Amniotic epithelial cell (primary cell): Measurements from ENCODE around the gene POMC.
"Not testable (repeated sequence)": the region's sequence is repeated elsewhere in the genome, so short reads cannot be mapped to it uniquely, and the experiment has no call there.

ENCODE experiments used
- DNase-seq: peaks from one replicate; pipeline ENCODE4 v3.0.0-alpha.2; 2010; ENCODE audit warnings: low read depth

Gene POMC

DNA sequence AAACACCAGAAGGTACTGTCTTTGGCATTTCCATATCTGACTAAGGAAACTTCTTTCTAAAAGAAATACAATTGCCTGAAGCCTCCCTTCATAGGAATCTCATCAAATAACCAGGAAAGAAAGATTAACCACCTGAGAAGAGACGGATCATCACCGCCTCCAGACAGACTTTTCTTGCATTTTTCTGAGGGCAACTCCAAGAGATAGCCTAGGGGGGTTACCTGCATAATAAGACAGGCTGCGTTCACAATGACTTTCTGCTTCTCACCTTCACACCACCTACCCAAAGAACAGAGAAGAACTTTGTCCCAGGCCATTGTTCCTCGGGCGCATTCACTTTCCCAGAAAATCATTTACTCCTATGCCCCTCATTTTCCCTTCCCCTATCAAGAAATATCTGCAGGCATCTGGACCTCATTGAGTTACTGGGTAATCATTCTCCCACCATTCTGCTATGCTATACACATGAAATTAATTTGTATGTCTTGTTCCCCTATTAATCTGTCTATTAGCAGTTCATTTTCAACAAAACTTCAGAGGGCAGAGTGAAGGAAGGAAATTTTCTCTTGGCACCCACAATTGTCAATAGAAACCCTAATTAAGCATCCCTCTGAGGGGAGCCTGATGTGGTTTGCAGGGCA, 8.3 kb upstream of the POMC start:
- no peak for DNase-seq

DNA sequence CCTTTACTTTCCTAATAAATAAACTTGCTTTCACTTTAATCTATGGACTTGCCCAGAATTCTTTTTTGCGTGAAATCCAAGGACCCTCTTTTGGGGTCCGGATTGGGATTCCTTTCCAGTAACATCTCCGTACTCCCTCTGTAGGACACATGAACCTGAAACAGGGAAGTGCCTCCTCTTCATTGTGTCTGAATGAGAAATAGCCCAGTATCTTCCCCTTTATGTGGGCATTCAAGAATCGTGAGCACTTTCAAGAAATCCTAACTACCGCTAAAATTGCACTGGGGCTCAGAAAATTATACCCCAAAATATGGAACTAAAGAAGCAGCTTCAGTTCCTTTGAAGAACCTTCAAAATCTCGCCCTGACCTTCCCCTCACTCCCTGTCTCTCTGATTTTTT, 7.8 kb upstream of the POMC start:
- no peak for DNase-seq

DNA sequence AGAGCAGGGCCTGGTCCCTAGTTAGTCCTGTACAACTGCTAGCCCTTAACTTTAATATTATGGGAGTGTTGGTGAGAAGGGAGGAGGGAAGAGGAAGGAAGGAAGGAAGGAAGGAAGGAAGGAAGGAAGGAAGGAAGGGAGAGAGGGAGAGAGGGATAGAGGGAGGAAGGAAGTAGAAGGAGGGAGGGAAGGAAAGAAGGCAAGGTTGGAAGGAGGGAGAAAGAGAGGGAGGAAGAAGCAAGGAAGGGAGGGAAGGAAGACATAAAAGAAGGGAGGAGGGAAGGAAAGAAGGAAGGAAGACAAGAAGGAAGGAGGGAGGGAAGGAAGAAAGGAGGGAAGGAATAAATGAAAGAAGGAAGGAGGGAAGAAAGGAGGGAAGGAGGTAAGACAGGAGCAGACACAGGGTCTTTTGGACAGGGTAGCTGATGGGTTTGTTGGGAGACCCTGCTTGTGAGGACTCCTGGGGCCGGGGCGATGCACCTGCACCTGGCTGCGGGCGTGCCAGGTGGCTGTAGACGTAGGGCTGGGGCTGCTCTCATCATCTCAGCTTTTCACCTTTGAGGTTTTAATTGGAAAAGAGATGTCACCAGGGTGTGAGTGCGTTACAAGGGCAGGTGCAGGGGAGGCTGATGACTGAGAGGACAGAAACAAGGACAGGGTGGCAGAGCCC, 5.9 kb upstream of the POMC start:
- DNase-seq: no peak

DNA sequence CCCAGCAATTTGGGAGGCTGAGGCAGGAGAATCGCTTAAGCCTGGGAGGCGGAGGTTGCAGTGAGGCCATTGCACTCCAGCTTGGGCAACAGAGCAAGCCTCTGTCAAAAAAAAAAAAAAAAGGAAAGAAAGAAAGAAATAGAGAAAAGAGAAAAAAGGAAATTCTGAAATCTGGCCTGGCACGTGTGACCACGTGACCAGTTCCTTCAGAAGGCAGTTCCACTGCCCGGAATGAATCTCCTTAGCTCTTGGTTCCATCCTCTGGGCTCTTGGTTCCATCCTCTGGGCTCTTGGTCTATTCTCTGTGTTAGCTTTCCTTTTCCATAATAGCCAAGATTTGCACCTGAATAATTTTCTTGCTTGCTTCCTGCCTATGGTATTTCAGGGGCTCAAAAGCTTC, 5.3 kb upstream of the POMC start:
- DNase-seq: no peak

DNA sequence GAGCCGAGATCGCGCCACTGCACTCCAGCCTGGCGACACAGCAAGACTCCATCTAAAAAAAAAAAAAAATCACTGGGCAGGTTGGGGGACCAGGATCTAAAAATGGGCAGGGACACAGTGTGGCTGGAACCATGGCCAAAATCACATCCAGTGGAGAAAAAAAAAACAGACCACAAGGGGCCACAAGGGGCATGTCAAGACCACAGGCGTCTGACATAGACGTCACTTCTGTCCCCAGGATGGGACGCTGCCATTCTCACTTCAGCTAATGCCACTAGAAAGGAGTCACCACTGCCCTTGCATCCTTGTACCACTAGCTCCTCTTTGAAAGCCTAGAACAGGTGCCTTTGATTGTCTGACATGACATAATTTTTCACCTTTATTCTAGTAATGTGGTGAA, 2.5 kb upstream of the POMC start:
- no peak for DNase-seq

DNA sequence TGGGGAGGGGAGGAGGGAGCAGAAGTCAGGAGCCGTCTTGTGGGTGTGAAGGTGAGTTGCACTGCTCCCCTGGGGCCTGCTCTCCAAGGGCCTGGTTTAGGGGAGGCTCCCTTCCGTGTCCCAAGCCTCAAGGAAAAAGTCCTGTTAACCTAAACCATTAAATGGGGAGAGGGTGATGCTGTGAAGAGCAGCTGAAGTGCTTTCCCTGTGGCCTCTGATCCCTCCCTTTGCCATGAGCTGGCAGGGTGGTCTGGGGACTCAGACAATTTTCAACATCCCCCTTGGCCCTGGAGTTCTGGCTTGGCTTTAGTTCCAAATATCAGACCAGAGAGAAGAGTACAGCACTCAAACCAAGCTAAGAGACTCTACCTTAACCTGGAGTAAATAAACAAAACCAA, 692 bp upstream of the POMC start:
- DNase-seq: no peak

DNA sequence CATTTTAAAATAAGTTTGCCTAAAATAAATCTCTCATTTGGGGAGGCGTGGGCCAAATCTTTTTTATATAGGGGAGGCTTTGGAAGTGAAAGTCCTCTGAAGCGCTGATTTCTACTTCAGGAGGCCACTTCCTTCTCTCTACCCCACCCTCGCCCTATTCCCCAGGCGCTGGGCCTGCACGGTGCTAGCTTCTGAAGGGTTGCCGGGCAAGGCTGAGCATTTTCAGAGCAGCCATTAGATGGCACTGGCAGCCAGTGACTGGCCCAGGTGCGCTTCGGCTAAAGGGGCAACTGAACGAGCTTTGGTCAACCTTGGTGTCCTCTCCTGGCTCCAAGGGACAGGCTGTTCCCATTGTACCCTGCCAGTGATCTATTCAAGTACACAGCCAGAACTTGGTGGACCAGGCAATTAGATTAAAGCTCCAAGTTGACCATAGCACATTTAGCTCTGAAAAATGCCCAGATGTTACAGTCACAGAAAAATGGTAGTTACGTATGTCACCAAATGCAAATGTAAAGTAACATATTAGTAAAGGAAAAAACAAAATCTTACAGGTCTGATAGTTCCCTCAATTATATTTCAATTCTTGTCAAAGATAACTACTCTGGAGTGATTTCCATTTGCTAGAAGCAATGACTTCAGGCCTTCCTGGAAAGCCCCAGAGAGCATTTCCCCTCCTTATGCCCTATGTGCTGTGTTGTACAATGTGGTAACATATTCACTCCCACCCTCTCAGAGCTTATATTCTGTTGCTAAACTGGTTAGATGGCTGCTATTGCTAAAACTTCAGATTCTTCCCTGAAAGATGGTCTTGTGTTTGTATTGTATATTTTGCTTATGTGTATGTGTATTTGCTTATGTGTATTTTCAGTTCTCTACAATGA, 2.1 kb downstream of the POMC start:
- no peak for DNase-seq

DNA sequence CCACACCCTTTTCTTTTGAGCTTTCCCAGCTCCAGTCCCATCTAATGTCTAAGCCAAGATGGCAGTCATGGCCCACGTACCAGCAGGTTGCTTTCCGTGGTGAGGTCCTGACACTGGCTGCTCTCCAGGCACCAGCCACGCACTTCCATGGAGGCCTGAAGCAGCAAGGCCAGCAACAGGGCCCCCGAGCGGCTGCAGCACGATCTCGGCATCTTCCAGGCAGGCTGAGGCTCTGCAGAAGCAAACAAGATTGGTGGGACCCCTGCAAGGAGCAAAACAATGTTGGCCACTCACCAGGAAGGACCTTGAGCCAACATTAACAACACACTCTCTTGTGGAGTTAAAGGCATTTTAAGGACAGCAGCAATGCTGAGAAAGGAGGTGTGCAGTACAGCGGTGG, 3.8 kb downstream of the POMC start:
- DNase-seq: no peak

DNA sequence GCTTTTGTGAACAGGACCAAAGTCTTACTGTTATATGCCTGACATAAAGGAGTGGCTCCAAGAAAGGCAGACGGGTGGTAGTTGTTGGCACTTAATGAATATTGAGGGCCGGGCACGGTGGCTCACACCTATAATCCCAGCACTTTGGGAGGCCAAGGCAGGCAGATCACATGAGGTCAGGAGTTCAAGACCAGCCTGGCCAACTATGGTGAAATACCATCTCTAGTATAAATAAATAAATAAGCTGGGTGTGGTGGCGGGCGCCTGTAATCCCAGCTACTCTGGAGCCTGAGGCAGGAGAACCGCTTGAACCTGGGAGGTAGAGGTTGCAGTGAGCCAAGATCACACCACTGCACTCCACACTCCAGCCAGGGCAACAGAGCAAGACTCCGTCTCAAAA, 6.3 kb downstream of the POMC start:
- not testable (repeated sequence) for DNase-seq

DNA sequence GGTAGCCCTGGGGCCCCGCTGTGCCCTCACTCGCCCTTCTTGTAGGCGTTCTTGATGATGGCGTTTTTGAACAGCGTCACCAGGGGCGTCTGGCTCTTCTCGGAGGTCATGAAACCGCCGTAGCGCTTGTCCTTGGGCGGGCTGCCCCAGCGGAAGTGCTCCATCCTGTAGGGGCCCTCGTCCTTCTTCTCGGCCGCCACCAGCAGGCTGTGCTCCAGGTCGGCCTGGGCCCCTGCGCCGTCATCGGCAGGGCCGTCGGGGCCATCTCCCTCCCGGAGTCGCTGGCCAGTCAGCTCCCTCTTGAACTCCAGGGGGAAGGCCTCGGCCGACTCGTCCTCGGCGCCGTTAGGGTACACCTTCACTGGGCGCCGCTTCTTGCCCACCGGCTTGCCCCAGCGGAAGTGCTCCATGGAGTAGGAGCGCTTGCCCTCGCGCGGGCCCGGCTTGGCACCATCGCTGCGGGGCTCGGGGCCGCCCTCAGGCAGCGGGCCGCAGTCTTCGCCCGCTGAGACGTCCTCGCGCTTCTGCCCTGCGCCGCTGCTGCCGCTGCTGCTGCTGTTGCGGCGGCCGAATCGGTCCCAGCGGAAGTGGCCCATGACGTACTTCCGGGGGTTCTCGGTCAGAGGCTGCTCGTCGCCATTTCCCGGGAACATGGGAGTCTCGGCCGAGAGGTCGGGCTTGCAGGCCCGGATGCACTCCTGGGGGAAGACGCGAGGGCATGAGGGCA, 7.2 kb downstream of the POMC start:
- peak; percentile 48 for DNase-seq

DNA sequence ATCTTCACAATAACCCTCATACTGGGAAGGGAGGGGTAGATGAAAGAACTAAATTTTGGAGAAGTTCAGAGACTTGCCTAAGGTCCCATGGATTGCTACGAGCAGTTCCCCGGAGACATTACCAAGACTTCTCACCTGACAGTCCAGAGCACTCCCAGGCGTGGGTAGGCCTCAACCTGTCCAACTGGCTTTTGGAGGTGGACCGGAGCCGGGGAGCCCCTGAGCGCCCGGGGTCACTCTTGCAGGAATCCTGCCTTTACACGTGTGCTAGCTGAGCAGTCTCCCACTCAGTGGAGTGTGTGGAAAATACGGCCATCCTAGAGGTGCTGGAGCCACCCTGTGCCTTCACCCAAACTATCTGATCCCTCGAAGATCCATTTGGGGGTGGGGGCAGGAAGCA, 8.0 kb downstream of the POMC start:
- DNase-seq: no peak

DNA sequence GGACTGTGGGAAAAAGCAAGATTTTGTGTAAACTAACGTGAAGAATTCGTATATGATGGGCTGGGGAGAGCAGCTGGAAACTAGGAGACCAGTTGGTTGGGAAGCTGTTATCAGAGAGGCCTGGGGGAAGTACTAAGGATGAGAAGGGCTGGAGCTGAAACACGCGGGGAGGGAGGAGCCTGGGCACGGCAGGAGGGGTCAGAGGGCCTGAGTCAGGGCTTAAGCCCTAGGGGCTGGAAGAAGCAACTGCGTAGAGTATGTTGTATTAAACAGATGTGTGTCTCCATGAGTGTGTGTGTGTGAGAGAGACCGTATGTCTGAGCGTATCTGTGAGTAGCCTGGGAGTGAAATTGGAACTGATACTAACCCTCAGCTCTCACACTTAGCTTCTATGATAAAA, 8.4 kb downstream of the POMC start:
- peak; percentile 56 for DNase-seq

DNA sequence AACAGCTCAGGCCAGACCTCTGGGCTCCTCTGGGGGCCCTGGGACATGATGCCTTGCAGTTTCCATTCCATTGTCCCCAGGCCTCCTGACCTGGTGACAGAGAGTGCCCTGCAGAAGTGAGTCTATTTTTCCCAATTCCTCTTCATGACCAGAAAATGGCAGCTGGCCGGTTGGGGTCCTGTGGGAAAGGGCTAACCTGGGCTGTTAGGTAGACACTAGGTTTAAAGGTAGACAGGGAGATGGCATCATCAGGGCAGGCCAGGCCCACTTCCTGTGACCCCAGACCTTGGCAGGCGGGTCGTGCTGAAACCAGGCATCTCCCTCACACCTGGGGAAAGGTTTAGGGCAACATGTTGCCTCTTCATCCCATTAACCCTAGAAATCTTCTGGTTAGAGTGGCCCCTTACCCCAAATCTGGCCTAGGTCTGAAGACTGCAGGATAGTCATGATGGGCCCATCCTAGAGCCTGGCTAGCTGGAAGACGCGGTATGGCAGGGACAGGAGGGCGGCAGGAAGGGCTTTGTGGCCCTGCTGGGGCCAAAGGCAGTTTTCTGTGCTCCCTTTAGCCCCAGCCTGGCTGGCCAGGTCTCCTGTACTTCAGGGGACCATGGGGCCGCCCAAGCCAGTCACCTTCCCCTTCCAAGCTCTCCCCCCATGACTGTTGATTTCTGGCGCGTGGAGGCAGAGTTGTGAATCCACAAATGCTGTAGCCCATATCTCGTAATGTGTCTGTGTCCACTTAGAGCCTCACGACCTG, 10.1 kb downstream of the POMC start:
- no peak for DNase-seq

DNA sequence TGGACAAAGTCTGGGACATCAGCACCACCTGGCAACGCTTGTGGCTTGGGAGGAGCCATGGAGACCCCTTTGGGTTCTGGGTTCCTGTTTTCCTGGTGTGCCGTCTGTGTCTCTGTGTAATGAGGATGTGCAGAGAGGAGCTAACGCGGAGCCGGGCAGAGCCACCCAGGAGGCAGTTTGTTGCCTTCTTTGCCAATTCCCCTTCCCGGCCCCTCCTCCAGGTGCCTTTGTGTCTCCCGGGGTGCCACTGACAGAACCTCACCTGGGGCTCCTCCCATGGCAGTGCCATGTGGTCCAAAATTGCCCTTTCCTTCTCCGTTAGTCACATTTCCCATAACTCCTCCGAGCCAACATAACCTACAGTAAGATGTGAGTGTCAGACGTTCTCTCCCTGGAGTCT, 13.0 kb downstream of the POMC start:
- no peak for DNase-seq

DNA sequence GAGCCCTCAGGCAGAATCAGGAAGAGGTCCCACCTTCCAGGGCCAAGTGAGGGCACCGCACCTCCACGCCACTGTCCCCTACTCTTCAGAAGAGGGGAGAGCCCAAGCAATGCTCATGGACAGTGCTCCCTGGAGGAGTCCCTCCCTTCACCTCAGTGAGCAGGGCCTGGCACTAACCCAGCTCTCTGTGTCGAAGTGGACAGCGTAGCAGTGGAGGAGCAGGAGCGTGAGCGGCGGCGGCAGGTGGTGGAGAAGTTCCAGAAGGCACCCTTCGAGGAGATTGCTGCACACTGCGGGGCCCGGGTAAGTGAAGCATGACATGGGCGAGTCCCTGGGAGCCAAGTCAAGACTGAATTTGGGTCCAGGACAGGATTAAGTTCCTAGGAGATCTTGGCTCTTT, 16.7 kb downstream of the POMC start:
- DNase-seq: no peak

DNA sequence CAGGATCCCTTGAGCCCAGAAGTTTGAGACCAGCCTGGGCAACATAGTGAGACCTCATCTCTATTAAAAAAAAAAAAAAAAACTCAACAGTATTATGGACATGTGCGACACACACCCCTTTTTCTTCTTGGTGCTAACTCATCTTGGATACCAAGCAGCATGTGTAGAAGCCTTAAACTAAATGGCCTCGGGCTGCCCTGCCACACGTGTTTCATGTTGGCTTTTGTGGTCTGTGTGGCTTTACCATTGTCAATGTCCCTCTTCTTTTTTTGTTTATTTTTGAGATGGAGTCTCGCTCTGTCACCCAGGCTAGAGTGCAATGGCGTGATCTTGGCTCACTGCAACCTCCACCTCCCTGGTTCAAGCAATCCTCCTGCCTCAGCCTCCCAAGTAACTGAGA, 17.4 kb downstream of the POMC start:
- DNase-seq: not testable (repeated sequence)

DNA sequence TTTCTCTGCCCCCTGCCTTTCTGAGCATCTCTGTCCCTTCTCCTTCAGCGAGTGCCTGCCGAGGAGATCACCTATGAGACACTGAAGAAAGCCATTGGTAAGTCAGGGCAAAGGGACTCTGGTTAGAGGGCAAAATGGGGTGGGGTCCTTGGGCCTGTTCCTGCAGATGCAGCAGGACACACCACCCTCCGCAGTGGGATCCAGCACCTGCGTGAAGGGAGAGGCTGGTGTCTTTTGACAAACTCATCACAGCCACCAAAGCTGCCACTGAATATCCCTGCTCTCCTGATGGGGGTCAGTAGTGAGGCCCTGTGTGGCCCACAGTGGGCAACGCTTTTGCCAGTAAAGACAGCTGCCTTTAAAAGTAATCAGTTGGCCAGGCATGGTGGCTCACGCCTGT, 18.7 kb downstream of the POMC start:
- DNase-seq: no peak

DNA sequence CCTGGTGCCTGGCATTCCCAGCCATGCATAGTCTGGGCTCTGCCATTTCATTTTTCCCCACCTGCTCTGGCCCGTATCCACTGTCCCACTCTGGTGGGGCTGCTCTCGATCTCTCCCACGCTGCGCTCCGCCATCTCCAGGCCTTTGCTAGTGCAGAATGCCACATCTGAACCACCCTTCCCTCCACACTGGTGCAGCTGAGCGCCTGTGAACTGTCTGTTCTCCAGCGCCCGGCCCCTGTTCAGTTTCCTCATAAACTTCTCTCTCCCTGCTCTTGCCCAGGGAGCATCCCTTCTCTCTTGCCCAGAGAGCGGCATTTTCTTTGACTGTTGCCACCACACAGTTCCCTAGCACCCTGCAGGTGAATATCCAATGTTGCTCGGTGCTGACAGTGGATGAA, 21.5 kb downstream of the POMC start:
- DNase-seq: no peak

DNA sequence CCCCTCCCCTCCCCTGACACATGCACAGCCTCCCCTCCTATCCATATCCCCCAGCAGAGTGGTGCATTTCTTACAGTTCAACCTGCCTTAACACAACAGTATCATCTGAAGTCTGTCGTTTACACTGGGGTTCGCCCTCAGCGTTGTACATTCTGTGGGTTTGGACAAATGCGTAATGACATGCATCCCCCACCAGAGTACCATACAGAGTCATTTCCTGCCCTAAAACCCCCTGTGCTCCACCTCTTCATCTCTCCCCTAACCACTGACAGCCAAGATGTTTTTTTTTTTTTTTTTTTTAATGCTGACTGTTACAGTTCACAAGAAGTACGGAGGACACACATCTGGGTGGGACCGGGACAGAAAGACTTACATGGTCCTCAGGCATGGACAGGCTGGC, 22.6 kb downstream of the POMC start:
- DNase-seq: no peak

DNA sequence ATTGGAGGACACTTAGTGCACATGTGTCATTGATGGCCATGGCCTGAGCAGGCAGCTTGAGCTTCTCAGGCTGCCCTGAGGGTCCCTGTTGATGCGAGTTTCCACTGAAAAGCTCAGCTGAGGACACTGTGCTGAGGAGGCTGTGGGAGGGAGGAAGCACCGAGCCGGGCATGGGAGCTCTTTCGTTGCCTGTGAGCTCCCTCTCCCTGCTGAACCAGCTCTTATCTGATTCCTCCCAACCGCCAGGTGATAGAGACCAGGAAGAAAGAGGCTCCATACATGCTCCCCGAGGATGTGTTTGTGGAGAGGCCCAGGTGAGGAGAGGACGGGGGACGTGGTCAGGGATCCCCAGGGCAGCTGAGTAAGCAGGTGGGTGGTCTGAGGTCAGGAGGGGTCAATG, 27.3 kb downstream of the POMC start:
- no peak for DNase-seq

DNA sequence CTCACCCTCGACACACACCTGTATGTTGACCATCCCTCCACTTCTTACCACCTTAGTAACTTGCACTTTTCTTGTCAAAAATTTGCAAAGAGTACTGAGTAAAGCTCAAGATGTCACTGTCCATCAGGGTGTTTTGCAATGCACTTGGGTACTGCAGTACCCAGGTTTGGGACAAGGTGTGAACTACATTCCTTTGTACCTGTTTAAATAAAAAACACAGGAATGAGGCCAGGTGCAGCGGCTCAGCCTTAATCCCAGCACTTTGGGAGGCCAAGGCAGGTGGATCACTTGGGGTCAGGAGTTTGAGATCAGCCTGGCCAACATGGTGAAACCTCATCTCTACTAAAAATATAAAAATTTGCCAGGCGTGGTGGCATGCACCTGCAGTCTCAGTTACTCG, 27.8 kb downstream of the POMC start:
- DNase-seq: not testable (repeated sequence)

DNA sequence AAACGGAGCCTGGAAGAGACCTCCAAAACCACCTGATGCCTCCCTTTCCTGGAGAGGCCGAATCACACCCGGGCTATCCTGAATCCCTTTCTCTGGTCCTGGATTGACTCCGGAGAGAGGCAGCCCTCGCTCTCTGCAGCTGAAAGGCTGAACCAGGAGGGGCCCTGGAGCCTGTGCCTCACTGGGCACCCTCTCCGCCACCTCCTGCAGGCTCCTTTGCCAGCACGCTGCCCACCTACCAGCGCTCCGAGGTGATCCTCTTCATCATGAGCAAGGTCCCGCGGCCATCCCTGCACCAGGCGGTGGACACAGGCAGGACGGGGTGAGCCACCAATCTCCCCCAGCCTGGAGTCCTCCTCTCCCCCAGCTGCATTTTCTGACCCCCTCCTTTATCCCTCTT, 35.7 kb downstream of the POMC start:
- no peak for DNase-seq
